ENCODE results near the gene COL1A1.

COL1A1 gene

GRCh38 chr17:50186661-50187393, 14.6 kb downstream of the COL1A1 start:
- H3K27me3 Mint-ChIP-seq: no peaks in the 10 kb centered on the region
- peaks cover 18% of the 10 kb centered on the region for H3K4me1 Mint-ChIP-seq
- DNase-seq (no peak), ATAC-seq (no peak)
- H3K9me3 Mint-ChIP-seq: no peaks in the 10 kb centered on the region
- no peak overlapping the region for H3K4me3 Mint-ChIP-seq
- H3K27ac Mint-ChIP-seq: peak overlapping the region in 1 of 2 donors; percentile 37

DNA sequence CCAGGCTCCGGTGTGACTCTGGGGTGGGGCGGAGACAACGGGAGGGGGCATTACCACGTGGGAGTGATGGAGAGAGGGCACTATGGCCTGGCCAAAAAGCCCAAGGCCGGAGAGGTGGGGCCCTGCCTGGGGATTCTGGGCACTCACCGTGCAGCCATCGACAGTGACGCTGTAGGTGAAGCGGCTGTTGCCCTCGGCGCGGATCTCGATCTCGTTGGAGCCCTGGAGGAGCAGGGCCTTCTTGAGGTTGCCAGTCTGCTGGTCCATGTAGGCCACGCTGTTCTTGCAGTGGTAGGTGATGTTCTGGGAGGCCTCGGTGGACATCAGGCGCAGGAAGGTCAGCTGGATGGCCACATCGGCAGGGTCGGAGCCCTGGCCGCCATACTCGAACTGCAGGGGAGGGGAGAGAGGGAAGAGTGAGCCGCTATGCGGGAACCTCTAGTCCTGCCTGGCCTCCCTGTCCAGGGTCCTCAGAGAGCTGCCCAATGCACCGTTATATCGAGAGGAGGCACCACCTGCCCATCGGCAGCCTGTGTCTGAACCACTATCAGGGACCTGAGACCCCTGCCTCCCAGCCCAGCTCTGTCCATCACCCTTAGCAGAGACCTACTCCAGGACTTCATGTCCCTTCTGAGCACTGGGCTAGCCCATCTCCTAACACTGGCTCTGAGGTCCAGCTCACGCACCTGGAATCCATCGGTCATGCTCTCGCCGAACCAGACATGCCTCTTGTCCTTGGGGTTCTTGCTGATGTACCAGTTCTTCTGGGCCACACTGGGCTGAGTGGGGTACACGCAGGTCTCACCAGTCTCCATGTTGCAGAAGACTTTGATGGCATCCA, 15.6 kb downstream of the COL1A1 start:
- H3K9me3 Mint-ChIP-seq: no peaks in the 10 kb centered on the region

DNA sequence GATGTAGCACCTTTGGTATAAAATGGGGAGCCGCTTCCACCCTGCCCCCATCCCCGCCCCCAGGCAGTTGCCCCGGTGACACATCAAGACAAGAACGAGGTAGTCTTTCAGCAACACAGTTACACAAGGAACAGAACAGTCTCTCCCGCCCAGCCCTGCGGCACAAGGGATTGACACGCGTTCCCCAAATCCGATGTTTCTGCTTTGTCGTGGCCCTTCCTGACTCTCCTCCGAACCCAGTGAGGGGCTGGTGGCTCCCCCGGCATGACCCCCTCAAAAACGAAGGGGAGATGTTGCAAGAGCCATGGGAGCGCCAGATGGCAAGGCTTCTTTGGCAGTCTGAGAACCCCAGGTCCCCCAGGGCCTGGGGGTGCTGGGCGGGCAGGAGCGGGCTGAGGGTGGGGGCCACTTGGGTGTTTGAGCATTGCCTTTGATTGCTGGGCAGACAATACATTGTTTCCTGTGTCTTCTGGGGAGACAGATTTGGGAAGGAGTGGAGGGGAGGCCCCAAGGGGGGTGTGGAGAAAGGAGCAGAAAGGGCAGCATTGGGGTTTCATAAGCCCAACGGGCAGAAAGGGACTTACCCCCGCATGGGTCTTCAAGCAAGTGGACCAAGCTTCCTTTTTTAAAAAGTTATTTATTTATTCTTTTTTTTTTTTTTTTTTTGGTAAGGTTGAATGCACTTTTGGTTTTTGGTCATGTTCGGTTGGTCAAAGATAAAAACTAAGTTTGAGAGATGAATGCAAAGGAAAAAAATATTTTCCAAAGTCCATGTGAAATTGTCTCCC, 16.6 kb downstream of the COL1A1 start:
- no peaks in the 10 kb centered on the region for H3K27me3 Mint-ChIP-seq
- H3K9me3 Mint-ChIP-seq: no peaks in the 10 kb centered on the region
- no peak overlapping the region for H3K27ac Mint-ChIP-seq
- H3K4me3 Mint-ChIP-seq: no peak overlapping the region
- H3K4me1 Mint-ChIP-seq: peaks cover 18% of the 10 kb centered on the region
- ATAC-seq: no peak
- DNase-seq: no peak

More for the DNA sequence above, 15.6 kb downstream of the COL1A1 start:
- Mint-ChIP-seq H3K4me3 (no peak overlapping the region), H3K27ac (peak overlapping the region in 1 of 2 donors; percentile 14), H3K27me3 (no peaks in the 10 kb centered on the region), H3K4me1 (peaks cover 18% of the 10 kb centered on the region)
- DNase-seq (no peak), ATAC-seq (no peak)

GRCh38 chr17:50184064-50184463, 17.4 kb downstream of the COL1A1 start:
- Mint-ChIP-seq H3K27ac (peak overlapping the region in 1 of 2 donors; percentile 4), H3K9me3 (no peaks in the 10 kb centered on the region), H3K4me1 (peaks cover 18% of the 10 kb centered on the region), H3K4me3 (peak overlapping the region in 1 of 2 donors; percentile 47), H3K27me3 (no peaks in the 10 kb centered on the region)
- ATAC-seq (no peak), DNase-seq (no peak)

- peak overlapping the region; percentile 38 to 47 for H3K4me3 Mint-ChIP-seq
- peak overlapping the region in 1 of 2 donors; percentile 4 for H3K27ac Mint-ChIP-seq
- ATAC-seq (no peak), DNase-seq (no peak)
- H3K9me3 Mint-ChIP-seq: no peaks in the 10 kb centered on the region
- no peaks in the 10 kb centered on the region for H3K27me3 Mint-ChIP-seq
- peaks cover 20% of the 10 kb centered on the region for H3K4me1 Mint-ChIP-seq
Observed at GRCh38 chr17:50183421-50183994, 17.9 kb downstream of the COL1A1 start.

- DNase-seq (no peak), ATAC-seq (no peak)
- Mint-ChIP-seq H3K4me3 (peak overlapping the region in 1 of 2 donors; percentile 36), H3K4me1 (peaks cover 26% of the 10 kb centered on the region), H3K9me3 (no peaks in the 10 kb centered on the region), H3K27ac (no peak overlapping the region), H3K27me3 (no peaks in the 10 kb centered on the region)
Observed at GRCh38 chr17:50182783-50183420, 18.5 kb downstream of the COL1A1 start.

- DNase-seq: no peak
- Mint-ChIP-seq H3K27me3 (no peaks in the 10 kb centered on the region), H3K4me3 (no peak overlapping the region), H3K27ac (peak overlapping the region in 1 of 2 donors; percentile 3), H3K9me3 (no peaks in the 10 kb centered on the region), H3K4me1 (peaks cover 28% of the 10 kb centered on the region)
- no peak for ATAC-seq
Observed at GRCh38 chr17:50181591-50182560, 19.6 kb downstream of the COL1A1 start.

DNA sequence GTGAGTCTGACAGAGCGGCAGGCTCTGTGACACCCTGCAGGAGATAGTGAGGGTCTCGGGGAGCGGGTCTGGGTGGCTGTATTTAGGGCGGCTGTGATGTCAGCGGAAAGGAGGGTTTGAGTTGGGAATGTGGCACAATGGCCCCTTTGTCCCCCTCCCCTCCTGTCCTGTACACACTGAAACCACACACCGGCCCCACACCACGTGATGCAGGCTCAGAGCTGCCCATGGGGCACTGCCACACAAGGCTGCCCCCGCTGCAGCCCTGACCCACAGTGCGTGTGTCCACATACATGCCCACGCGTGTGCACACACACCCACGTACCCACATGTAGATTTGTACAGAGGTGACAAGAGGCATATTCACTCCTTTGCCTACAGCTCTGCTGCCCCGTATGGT, 20.3 kb downstream of the COL1A1 start:
- Mint-ChIP-seq H3K4me1 (peaks cover 28% of the 10 kb centered on the region), H3K27me3 (no peaks in the 10 kb centered on the region), H3K27ac (no peak overlapping the region), H3K4me3 (no peak overlapping the region), H3K9me3 (no peaks in the 10 kb centered on the region)
- no peak for ATAC-seq
- DNase-seq: no peak

GRCh38 chr17:50180620-50181019, 20.8 kb downstream of the COL1A1 start:
- ATAC-seq (no peak), DNase-seq (no peak)
- Mint-ChIP-seq H3K27ac (no peak overlapping the region), H3K27me3 (no peaks in the 10 kb centered on the region), H3K4me3 (no peak overlapping the region), H3K4me1 (peaks cover 28% of the 10 kb centered on the region), H3K9me3 (no peaks in the 10 kb centered on the region)

- H3K9me3 Mint-ChIP-seq: no peaks in the 10 kb centered on the region
- no peak overlapping the region for H3K4me3 Mint-ChIP-seq
- H3K27ac Mint-ChIP-seq: no peak overlapping the region
- DNase-seq (no peak), ATAC-seq (no peak)
- peaks cover 28% of the 10 kb centered on the region for H3K4me1 Mint-ChIP-seq
- H3K27me3 Mint-ChIP-seq: no peaks in the 10 kb centered on the region
Observed at GRCh38 chr17:50180111-50180510, 21.3 kb downstream of the COL1A1 start.

DNA sequence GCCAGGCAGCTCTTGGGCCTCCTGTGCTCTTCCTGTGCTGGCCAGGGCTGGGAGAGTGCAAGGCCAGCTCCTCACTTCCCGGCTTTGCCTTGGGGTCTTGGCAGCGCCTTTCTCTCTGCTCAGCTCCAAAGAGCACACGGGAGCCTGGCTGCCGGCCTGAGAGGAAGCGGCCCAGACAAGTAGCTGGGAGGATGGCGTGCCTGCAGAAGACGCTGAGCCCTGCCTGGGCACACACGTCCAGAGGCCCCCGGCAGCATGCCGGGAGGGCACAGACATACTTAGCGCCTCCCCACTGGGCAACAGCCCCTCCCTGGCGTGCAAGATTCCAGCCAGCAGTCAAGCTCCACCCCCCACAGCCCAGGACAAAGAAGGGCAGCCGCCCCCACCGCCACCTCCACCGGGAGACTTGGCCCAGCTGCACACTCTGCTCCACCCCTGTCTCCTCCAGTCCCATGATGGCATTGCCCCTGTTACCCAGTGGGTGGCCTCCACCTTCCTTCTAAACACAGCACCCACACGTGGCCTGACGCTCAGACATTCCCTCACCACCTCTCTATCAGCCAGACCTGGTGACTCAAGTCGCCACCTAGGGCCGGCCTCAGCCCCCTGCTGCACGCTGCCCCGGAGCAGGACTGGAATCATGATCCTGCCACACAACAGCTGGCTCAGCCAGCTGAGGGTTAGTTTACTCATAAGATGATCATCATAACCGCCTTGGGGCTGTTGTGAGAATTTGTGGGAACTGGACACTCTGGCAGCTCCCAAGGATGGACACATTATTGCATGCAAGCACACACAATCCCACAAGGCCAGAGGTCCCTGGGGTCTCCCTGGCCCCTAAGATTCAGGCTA, 23.2 kb downstream of the COL1A1 start:
- peaks cover 15% of the 10 kb centered on the region for H3K4me1 Mint-ChIP-seq
- ATAC-seq (peak; percentile 94), DNase-seq (peak; percentile 31 to 57)
- H3K27me3 Mint-ChIP-seq: no peaks in the 10 kb centered on the region
- peak overlapping the region in 1 of 2 donors; percentile 81 for H3K27ac Mint-ChIP-seq
- peak overlapping the region in 1 of 2 donors; percentile 43 for H3K4me3 Mint-ChIP-seq
- no peaks in the 10 kb centered on the region for H3K9me3 Mint-ChIP-seq

DNA sequence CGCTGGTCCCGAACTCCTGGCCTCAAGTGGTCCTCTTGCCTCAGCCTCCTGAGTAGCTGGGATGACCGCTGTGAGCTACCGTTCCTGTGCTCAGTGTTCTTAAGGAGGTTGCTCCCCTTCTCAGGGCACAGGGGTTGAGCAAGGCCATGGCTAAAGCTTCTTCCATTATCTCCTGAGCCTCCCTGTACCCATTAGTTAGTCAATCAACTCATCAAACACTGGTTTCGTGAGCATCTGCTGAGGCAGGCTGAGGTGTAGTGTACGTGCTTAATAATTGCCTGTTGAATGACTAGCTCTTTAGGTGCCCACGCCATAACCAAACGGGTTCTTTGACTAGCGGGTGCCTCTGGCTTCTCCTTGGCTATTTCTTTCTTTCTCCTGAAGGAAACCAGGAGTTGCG, 24.0 kb downstream of the COL1A1 start:
- H3K9me3 Mint-ChIP-seq: no peaks in the 10 kb centered on the region
- H3K4me1 Mint-ChIP-seq: peaks cover 10% of the 10 kb centered on the region
- H3K4me3 Mint-ChIP-seq: no peak overlapping the region
- DNase-seq (no peak), ATAC-seq (no peak)
- H3K27me3 Mint-ChIP-seq: no peaks in the 10 kb centered on the region
- no peak overlapping the region for H3K27ac Mint-ChIP-seq

DNA sequence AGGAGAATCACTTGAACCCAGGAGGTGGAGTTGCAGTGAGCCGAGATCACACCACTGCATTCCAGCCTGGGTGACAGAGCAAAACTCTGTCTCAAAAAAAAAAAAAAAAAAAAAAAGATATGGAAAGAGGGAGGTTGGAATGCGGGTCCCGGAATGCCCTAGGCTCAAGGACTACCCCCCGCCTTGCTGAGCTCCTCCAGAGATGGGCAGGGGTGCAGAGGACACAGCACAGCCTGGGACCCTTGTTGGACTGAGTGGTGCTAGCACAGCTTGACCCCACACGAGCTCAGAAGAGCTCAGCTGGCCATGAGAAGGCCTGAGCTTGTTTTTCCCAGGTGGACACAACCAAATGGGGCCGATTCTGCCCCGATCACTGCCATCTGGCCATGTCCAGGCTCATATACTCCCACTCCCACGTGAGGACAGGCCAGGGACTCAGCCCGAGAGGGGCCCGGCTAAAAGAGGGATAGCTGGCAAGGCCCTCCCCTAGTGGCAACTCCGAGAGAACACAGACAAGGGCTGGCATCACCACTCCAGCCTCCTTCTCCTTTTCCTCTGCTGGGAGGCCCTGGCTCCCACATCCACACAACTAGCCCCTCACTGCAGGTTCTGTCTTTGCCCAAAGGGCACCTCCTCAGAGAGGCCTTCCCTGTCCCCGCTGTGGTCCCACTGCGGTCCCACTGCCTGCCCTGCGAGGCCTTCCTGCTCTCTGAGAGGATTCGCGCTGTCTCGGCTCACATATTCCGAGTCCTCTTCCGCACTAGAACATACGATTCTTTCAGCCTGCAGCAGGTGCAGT, 24.7 kb downstream of the COL1A1 start:
- Mint-ChIP-seq H3K4me3 (no peak overlapping the region), H3K27me3 (no peaks in the 10 kb centered on the region), H3K9me3 (no peaks in the 10 kb centered on the region), H3K4me1 (peaks cover 10% of the 10 kb centered on the region), H3K27ac (no peak overlapping the region)
- no peak for ATAC-seq
- no peak for DNase-seq

All from stimulated activated naive CD8-positive, alpha-beta T cell treated with anti-CD3 and anti-CD28 coated beads, Interleukin-15, amount 100 ng/mL, for 72 hours (primary cell).